Frontal cortex (tissue), 4 donors: ENCODE measurements around the gene SIGLEC9. TPM values are rescaled to one million over a fixed set of nuclear protein-coding genes. Genes with fewer than 3 reads are reported as not detected.

Source experiments
- DNase-seq, 2 donors: peaks; one replicate each; pipeline ENCODE4 v3.0.0; 2012; ENCODE audit warnings: low spot score in 2 of 2
- FAIRE-seq: peaks from 2 replicates; lab custom pipeline; 2012; peaks lifted over from hg19 to GRCh38; lab: Jason Lieb, UNC
- total RNA-seq: library from RNA; depleted of rRNA; stranded (reverse); fragments of >200 nt; gene quantifications from one replicate; pipeline ENCODE4 v1.2.3, GENCODE V29; 2014
- donor health status: control.
- donor health status: control.
- donor health status: control.

SIGLEC9 gene
- total RNA-seq: 0.41 TPM

GRCh38 chr19:51124729-51125128, at the start of gene SIGLEC9:
TSS of gene SIGLEC9 (plus strand) at chr19:51124906. CDS start at chr19:51124975, 69 bp downstream.
- no peak for FAIRE-seq

GRCh38 chr19:51075998-51076397, 48.7 kb upstream of the SIGLEC9 start:
- no peak for FAIRE-seq
- no peak for DNase-seq

More at GRCh38 chr19:51124729-51125128, at the start of gene SIGLEC9:
- no peak for DNase-seq

DNA sequence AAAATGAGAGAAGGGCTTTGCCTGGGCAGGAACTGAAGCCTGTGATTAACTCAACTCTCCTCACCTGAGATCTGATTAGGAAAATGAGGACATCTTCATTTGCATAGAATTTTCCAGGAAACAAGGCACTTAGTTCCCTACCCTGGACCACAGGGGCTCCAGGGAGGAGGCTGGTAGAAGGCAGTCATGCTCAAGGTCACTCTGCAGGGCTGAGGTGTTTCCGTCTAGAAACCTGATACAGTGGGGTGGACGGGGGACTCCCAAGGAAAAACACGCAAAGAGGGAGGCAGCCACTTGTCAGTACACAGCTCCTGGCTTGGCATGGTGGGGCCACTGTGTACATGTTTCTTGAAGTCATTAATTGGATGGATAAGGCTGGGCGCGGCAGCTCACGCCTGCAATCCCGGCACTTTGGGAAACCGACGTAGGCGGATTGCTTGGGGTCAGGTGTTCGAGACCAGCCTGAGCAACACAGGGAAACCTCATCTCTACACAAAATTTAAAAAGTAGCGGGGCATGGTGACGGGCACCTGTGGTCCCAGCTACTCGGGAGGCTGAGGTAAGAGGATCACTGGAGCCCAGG, 48.0 kb upstream of the SIGLEC9 start:
- DNase-seq: no peak
- no peak for FAIRE-seq

DNA sequence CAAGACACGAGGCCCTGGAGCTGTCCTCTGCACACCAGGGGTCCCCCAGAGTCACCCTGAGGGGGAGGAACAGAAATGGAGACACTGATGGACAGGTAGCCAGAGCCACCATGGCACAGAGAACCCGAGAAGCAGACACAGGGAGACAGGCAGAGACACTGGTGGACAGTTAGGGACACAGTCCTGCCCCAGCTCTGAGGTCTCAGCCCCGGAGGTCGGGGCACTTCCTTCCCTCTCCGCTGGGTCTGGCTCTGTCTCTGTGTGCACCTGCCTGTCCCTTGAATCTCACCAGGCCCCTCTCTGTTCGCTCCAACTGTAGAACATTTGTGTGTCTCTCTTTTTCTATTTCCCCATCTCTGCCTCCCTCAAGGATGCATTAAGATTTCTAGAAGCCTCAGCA, 46.6 kb upstream of the SIGLEC9 start:
- no peak for DNase-seq
- FAIRE-seq: no peak

DNA sequence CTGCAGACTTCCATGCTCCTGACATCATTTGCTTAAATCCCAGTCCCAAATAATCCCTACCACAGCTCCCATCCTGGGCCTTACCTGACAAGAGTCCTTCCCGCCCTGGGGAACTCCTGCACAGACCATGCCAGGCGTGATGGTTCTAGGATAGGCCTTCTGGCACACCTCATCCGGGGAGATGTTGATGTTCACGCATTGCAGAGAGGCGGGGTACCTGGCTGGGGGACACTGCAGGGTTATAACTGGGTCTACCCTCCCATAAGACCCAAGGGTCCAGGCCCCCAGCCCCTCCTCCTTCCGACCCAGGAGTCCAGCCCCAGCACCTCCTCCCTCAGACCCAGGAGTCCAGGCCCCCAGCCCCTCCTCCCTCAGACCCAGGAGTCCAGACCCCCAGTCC, 46.0 kb upstream of the SIGLEC9 start:
- no peak for FAIRE-seq
- DNase-seq: no peak

DNA sequence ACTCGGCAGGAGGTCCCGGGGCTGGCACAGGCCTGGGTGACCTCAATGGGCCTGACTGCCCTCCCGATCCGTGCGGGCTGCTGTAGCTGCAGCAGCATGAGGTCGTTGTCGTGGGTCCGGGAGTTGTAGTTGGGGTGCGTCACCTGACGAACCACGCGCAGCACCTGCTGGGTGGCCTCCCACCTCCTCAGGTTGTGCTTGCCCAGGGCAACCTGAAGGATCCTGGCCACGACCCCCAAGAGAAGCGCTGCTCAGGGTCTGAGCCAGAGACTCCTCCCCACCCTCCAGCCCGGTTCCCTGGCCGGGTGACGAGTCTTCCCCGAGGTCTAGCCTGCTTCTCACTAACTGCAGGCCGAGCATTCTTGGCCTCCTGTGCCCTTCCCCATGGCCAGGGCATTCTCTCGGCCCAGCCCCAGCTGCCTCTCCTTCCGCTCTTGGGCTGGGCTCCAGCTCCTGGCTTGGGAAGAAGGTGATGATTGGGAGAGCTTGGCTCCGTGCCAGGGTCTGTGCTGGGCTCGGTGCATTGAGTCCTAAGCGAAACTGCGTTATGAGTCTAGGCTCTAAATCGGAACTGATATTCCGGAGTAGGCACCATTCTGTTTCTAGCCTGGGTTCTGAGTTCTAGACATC, 45.1 kb upstream of the SIGLEC9 start:
- FAIRE-seq (no peak), DNase-seq (no peak)

DNA sequence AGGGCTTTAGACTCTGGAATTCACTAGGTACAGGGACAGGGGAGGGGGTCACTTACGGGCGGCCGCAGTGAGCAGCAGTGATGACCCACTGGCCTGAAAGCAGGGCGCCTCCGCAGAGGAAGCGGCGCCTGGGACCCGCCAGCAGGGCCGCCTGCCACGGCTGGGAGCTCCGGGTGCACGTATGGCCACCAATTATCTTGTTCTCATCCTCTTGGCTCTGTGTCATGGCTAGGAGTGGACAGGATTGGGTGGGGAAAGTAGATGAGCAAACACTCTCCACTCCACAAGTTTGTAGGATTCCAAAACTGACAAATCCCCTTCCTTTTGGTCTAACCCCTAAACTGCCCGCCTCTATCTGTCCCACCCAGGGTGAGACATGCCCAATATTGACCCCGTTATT, 43.2 kb upstream of the SIGLEC9 start:
- no peak for DNase-seq
- FAIRE-seq: no peak

DNA sequence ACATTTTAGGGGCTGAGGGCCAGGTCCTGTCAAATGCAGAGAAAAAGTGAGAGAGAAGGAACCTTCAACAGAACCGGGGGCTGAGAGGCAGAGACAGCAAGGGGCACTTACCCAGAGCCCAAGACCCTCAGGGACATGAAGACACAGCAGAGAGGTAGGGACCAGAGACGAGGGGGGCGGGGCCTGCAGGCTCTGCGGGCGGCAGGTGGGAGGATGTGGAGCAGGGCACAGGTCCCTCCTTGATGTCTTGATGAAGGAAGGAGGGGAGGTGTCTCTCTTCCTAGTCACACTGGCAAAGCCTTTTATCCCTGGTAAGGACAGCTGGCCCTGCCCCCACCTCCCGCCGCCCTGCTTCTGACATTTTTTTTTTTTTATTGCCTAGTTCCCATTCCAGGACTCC, 42.1 kb upstream of the SIGLEC9 start, which contains the start of gene KLK14:
KLK14 (minus strand) TSS at position 277 of the 400 bp plus-strand sequence; CDS start at position 4, 273 bp downstream.
- FAIRE-seq: no peak
- no peak for DNase-seq

- DNase-seq: no peak
- FAIRE-seq: no peak
Measured at GRCh38 chr19:51083181-51083580, 41.5 kb upstream of the SIGLEC9 start.

DNA sequence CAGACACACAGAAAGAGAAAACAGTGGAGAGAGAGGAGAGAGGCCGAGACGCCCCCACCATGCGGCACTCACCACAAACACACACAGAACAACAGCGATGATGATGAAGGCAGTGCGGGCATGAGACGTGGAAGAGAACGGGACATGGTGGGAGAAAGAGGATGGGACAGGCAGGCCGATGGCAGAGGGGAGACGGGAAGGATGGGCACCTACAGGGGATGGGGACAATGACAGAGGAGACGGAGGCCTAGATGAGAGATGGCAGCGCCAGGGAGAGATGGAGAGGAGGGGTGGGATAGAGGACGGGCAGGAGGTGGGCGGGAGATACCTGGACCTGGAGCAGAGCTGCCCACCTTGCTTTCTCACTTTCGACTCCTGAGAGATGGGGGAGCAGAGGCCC, 40.9 kb upstream of the SIGLEC9 start:
- FAIRE-seq (no peak), DNase-seq (no peak)

GRCh38 chr19:51084505-51084904, 40.2 kb upstream of the SIGLEC9 start:
- DNase-seq (no peak), FAIRE-seq (no peak)

GRCh38 chr19:51086153-51086850, 38.4 kb upstream of the SIGLEC9 start:
- FAIRE-seq: no peak

GRCh38 chr19:51089786-51090185, 34.9 kb upstream of the SIGLEC9 start:
- FAIRE-seq (no peak), DNase-seq (no peak)

More at GRCh38 chr19:51086153-51086850, 38.4 kb upstream of the SIGLEC9 start:
- DNase-seq: no peak

DNA sequence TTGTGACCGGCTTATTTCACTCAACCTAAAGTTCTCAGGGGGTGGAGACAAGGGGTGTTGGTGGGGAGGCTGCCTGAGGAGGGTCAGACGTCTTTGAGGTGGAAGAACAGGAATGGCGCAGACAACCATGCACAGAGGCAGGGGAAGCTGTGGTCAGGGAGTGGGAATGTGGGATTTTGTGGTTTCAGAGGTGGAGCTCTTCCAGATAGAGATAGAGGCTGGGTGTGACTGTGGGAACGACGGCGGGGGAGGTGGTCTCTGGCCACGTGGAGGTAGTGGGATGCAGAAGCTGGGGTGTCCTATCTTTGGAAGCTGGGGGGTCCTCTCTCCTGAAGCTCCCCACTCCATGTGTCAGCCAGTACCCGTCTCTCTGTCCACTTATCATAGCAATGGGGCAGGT, 34.2 kb upstream of the SIGLEC9 start:
- DNase-seq: no peak

DNA sequence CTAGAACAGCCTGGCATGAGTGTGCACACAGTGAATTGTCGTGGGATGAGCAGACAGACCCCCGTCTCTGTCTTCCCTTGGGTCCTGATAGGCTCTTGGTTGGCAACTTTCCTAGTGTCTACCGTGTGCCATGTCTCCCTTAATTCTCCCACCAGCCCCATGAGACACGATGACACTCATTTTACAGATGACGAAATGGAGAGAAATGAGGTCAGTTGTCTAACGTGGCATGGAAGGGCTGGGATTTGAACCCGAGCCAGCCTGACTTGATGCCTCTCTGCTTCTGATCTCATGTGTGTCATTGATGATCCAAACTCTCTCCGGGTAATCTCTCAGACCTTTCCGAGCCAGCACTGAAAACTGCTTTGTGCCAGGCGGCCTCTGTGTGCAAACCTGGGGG, 33.6 kb upstream of the SIGLEC9 start:
- no peak for DNase-seq
- no peak for FAIRE-seq

More for the DNA sequence above, 34.2 kb upstream of the SIGLEC9 start:
- no peak for FAIRE-seq

DNA sequence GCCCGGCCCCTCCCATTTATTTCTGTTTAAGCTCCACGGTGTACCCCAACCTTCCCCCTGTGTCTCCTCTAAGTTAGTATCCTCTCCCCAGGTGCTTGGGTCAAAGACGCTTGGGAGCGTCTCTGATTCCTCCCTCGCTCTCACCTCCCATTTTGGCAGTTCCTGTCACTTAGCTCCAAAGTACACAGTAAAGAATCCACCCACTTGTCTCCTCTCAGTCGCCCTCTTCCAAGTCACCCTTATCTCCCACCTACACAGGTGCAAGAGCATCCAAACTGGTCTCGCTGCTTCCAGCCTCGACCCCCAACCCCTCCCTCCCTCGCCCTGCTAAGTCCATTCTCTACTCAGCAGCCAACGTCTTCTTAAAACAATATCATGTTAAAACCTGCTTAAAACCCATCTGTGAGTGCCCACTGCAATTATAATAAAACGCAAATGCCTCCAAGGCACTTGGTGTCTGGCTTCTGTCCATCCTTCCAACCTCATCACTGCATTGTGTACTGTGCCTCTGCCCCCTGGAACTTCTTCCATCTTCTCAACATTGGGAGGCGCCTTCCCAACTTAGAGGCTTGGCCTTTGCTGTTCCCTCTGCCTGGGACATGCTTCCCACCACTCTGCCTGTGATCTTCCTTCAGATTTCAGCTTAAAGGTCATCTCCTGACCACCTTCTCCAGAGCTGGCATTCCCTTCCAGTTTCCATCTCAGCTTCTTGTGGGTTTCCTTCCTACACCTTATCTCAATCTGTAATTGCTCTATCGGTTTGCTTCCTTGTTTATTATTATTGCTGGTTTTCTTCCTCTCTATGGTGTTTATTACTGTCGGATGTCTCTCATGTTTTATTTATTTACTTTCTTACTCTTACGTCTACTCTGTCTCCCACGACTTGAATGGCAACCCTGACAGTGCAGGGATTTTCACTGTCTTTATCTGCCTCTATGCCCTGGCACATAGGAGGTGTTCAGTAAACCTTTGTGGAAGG, 32.5 kb upstream of the SIGLEC9 start:
- DNase-seq (no peak), FAIRE-seq (no peak)

DNA sequence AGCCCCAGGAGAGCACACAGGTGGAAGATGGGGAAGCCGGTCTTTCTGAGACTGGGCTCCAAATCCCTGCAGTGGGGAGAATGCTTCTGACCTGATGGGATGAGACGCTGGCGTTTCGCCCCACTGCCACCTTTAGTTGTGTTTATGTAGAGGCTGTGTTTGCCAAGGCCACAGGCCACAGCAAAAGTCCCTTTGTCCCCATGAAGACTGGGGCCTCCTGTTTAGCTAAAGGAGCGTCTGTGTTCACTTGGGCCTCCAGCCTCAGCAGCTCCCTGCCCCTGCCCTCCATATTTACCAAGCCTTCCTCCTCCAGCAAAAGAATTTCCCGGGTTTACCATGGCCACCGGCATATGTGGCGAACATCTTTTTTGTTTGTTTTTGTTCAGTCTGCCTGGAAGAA, 31.6 kb upstream of the SIGLEC9 start:
- no peak for DNase-seq
- FAIRE-seq: no peak

GRCh38 chr19:51093510-51094345, 31.0 kb upstream of the SIGLEC9 start:
- DNase-seq: no peak
- no peak for FAIRE-seq

DNA sequence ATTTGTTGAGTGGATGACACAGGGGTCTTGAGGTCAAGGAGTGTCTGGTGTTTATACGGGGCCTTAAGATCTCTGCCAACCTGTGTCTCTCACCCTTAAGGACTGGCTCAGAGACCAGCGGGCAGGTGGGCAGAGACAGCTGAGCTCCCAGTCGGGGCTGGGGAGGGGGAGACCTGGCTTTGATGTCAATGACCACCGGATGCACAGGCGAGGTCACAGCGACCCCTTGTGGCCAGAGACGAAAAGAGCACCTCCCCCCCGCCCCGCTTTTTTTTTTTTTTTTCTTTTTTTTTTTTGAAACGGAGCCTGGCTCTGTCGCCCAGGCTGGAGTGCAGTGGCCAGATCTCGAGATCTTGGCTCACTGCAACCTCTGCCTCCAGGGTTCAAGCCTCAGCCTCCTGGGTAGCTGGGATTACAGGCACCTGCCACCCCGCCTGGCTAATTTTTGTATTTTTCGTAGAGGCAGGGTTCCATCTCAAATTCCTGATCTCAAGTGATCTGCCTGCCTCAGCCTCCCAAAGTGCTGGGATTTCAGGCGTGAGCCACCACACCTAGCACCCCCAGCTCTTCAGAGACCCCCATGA, 29.9 kb upstream of the SIGLEC9 start:
- FAIRE-seq (no peak), DNase-seq (peak in 1 of 2 donors; percentile 50)
